GM23338 (cell line): ENCODE measurements around the gene PIGN. TPM values are rescaled to one million over a fixed set of nuclear protein-coding genes. Genes with fewer than 3 reads are reported as not detected.

Experiments
- ATAC-seq: fragments of 200-7000 bp; cut with Tn5 transposase; 3 replicates; pipeline ENCODE4 v1.9.1; 2020
- DNase-seq: peaks from one replicate; pipeline ENCODE4 v3.0.0-alpha.2; 2015; ENCODE audit warnings: low spot score
- H2AFZ ChIP-seq: fragments of 200-600 bp; sonication (generic); 2 replicates; pipeline ENCODE4 v1.8.0; 2016; ENCODE audit warnings: antibody characterized with exemption, mild to moderate bottlenecking, moderate library complexity
- H3F3A ChIP-seq: fragments of 200-600 bp; sonication (generic); replicated peaks from 2 replicates; pipeline ENCODE4 v1.8.0; 2017; ENCODE audit warnings: antibody characterized with exemption, mixed run types, low read depth
- H3K27ac ChIP-seq: fragments of 200-600 bp; sonication (generic); 2 replicates; pipeline ENCODE4 v1.6.1; 2016; ENCODE audit warnings: low read depth
- H3K27me3 ChIP-seq: fragments of 200-600 bp; sonication (generic); 2 replicates; pipeline ENCODE4 v1.8.0; 2016; ENCODE audit warnings: mild to moderate bottlenecking, mixed run types, moderate library complexity; ENCODE audit not compliant: insufficient read depth
- H3K36me3 ChIP-seq: fragments of 200-600 bp; sonication (generic); 2 replicates; pipeline ENCODE4 v1.8.0; 2016; ENCODE audit warnings: mild to moderate bottlenecking; ENCODE audit not compliant: insufficient read depth
- H3K4me1 ChIP-seq: fragments of 200-600 bp; sonication (generic); 2 replicates; pipeline ENCODE4 v1.8.0; 2016; ENCODE audit warnings: mild to moderate bottlenecking, moderate library complexity; ENCODE audit not compliant: insufficient read depth
- H3K4me2 ChIP-seq: fragments of 200-600 bp; sonication (generic); 2 replicates; pipeline ENCODE4 v1.7.1; 2017; ENCODE audit warnings: mixed run types
- H3K4me3 ChIP-seq: fragments of 200-600 bp; sonication (generic); 2 replicates; pipeline ENCODE4 v1.6.1; 2016; ENCODE audit warnings: mixed run types
- H3K79me2 ChIP-seq: fragments of 200-600 bp; sonication (generic); replicated peaks from 2 replicates; pipeline ENCODE4 v1.8.0; 2017; ENCODE audit warnings: mild to moderate bottlenecking; ENCODE audit not compliant: insufficient read depth
- H3K9me2 ChIP-seq: fragments of 200-600 bp; sonication (generic); 2 replicates; pipeline ENCODE4 v1.8.0; 2017; ENCODE audit not compliant: insufficient read depth
- H4K20me1 ChIP-seq: fragments of 200-600 bp; sonication (generic); replicated peaks from 2 replicates; pipeline ENCODE4 v1.8.0; 2017; ENCODE audit warnings: mild to moderate bottlenecking; ENCODE audit not compliant: insufficient read depth
- H3K27ac Mint-ChIP-seq: 2 replicates; pipeline ENCODE4 v1.8.0; 2020; ENCODE audit warnings: inconsistent platforms, mild to moderate bottlenecking, moderate library complexity, mixed read lengths
- H3K27me3 Mint-ChIP-seq: 3 replicates; pipeline ENCODE4 v1.8.0; 2022; ENCODE audit warnings: low read depth, mild to moderate bottlenecking, moderate library complexity, mixed read lengths, inconsistent platforms; ENCODE audit not compliant: insufficient read depth, poor library complexity
- H3K36me3 Mint-ChIP-seq: 3 replicates; pipeline ENCODE4 v1.8.0; 2021; ENCODE audit warnings: low read depth, mild to moderate bottlenecking, inconsistent platforms, moderate library complexity, mixed read lengths
- H3K4me1 Mint-ChIP-seq: 3 replicates; pipeline ENCODE4 v1.8.0; 2020; ENCODE audit warnings: mild to moderate bottlenecking, inconsistent platforms, mixed read lengths
- H3K4me3 Mint-ChIP-seq: 3 replicates; pipeline ENCODE4 v1.8.0; 2021; ENCODE audit warnings: moderate library complexity, mild to moderate bottlenecking, inconsistent platforms, mixed read lengths
- H3K9me3 Mint-ChIP-seq: 3 replicates; pipeline ENCODE4 v1.8.0; 2020; ENCODE audit warnings: moderate library complexity, mild to moderate bottlenecking, inconsistent platforms, mixed read lengths
- CREB1 ChIP-seq: fragments of 250-450 bp; sonication (Bioruptor Pico); IDR thresholded peaks from 2 replicates; pipeline ENCODE4 v1.5.0; 2020; ENCODE audit warnings: low read depth, mild to moderate bottlenecking, moderate library complexity
- EZH2 ChIP-seq: fragments of 200-600 bp; sonication (generic); IDR thresholded peaks from one replicate; pipeline ENCODE4 v1.8.0; 2017; ENCODE audit warnings: antibody characterized with exemption, mild to moderate bottlenecking, low read depth; ENCODE audit not compliant: unreplicated experiment
- STAT1 ChIP-seq: IDR thresholded peaks from one replicate; pipeline ENCODE4 v1.6.1; 2016; ENCODE audit warnings: antibody characterized with exemption; ENCODE audit not compliant: unreplicated experiment
- ZNF114 ChIP-seq: fragments of 250-450 bp; sonication (Bioruptor Pico); IDR thresholded peaks from 2 replicates; pipeline ENCODE4 v1.5.0; 2020; ENCODE audit warnings: mild to moderate bottlenecking, moderate library complexity
- polyA plus RNA-seq: library from polyadenylated mRNA; unstranded; fragments of >200 nt; fragmentation: Nextera tagmentation; extraction: Ambion mirVana; gene quantifications from 2 replicates; pipeline ENCODE4 v1.2.1, GENCODE V29; 2016
- total RNA-seq: library from RNA; depleted of rRNA; stranded (reverse); fragments of >200 nt; shearing (Covaris generic); gene quantifications from 2 replicates; pipeline ENCODE4 v1.2.3, GENCODE V29; 2014
- TF ChIP-seq, protein P1 (sequence below), 2 experiments: fragments of 200-600 bp in 1 of 2; sonication (generic) in 1 of 2; conservative IDR thresholded peaks; 2 replicates each; pipeline versions ENCODE4 v1.5.1 to v1.6.1; 2016 to 2017; ENCODE audit warnings: antibody characterized with exemption in 2 of 2, low read depth in 2 of 2, mild to moderate bottlenecking in 2 of 2, moderate library complexity in 1 of 2
- TF ChIP-seq, protein P2 (sequence below): IDR thresholded peaks from 2 replicates; pipeline ENCODE4 v1.6.1; 2016; ENCODE audit warnings: antibody characterized with exemption
- TF ChIP-seq, protein P3 (sequence below): fragments of 250-450 bp; sonication (Bioruptor Pico); IDR thresholded peaks from 2 replicates; pipeline ENCODE4 v1.5.0; 2020; ENCODE audit warnings: mild to moderate bottlenecking, moderate library complexity
- TF ChIP-seq, protein P4 (sequence below): IDR thresholded peaks from one replicate; pipeline ENCODE4 v1.6.1; 2018; ENCODE audit warnings: antibody characterized with exemption; ENCODE audit not compliant: unreplicated experiment

Gene PIGN
- total and polyA plus RNA-seq, 2 experiments from 2014 or later: 9.4 to 33.0 TPM

DNA sequence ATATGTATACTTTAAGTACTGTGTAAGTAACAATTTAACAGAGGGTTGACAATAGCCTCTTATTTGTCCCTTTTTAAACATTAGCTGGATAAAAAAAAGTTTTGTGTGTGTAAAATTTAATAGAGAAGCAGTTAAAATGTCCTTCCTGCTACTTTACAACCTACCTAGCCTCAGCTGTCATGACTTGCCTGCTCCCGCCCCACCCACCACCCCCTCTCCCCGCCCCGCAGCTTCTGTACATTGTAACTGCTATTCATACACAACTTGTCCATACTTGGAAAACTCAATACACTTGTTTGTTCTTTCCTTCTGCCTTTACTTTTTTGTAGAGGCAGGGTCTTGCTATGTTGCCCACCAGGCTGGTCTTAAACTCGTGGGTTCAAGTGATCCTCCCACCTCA, 19.7 kb upstream of the PIGN start (continued):
- TF ChIP-seq, protein P1, sequence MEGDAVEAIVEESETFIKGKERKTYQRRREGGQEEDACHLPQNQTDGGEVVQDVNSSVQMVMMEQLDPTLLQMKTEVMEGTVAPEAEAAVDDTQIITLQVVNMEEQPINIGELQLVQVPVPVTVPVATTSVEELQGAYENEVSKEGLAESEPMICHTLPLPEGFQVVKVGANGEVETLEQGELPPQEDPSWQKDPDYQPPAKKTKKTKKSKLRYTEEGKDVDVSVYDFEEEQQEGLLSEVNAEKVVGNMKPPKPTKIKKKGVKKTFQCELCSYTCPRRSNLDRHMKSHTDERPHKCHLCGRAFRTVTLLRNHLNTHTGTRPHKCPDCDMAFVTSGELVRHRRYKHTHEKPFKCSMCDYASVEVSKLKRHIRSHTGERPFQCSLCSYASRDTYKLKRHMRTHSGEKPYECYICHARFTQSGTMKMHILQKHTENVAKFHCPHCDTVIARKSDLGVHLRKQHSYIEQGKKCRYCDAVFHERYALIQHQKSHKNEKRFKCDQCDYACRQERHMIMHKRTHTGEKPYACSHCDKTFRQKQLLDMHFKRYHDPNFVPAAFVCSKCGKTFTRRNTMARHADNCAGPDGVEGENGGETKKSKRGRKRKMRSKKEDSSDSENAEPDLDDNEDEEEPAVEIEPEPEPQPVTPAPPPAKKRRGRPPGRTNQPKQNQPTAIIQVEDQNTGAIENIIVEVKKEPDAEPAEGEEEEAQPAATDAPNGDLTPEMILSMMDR (conservative IDR thresholded peaks at IDR 0.05; ENCODE audit: low read depth in 2 of 2): no peak
- TF ChIP-seq STAT1: no peak
- TF ChIP-seq CREB1 (CRISPR knock-in tag): no peak

DNA sequence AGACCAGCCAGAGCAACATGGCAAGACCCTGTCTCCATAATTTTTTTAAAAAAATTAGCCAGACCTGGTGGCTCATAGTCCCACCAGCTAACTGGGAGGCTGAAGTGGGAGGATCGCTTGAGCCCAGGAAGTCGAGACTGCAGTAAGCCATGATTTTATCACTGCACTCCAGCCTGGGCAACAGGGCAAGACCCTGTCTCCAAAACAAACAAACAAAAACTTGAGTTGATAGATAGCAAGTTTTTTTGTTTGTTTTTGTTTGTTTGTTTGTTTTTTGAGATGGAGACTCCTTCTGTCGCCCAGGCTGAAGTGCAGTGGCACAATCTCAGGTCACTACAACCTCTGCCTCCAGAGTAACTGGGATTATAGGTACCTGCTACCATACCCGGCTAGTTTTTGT, 19.0 kb upstream of the PIGN start:
- H2AFZ ChIP-seq: no peak overlapping the region

More for the DNA sequence above, 19.0 kb upstream of the PIGN start:
- no peaks in the 10 kb centered on the region for H3K9me3 Mint-ChIP-seq
- no peaks in the 10 kb centered on the region for H3K36me3 ChIP-seq
- no peak overlapping the region for H3K4me3 Mint-ChIP-seq
- H3F3A ChIP-seq: no peaks in the 10 kb centered on the region
- peaks cover 6% of the 10 kb centered on the region; the same call in 1 of the 2 replicates for H4K20me1 ChIP-seq
- peaks cover 4% of the 10 kb centered on the region; the same call in 1 of the 3 replicates for H3K4me1 Mint-ChIP-seq
- TF ChIP-seq STAT1 (no peak), EZH2 (no peak), ZNF114 (no peak)
- TF ChIP-seq, protein P2, sequence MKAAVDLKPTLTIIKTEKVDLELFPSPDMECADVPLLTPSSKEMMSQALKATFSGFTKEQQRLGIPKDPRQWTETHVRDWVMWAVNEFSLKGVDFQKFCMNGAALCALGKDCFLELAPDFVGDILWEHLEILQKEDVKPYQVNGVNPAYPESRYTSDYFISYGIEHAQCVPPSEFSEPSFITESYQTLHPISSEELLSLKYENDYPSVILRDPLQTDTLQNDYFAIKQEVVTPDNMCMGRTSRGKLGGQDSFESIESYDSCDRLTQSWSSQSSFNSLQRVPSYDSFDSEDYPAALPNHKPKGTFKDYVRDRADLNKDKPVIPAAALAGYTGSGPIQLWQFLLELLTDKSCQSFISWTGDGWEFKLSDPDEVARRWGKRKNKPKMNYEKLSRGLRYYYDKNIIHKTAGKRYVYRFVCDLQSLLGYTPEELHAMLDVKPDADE: no peak
- TF ChIP-seq, protein P3, sequence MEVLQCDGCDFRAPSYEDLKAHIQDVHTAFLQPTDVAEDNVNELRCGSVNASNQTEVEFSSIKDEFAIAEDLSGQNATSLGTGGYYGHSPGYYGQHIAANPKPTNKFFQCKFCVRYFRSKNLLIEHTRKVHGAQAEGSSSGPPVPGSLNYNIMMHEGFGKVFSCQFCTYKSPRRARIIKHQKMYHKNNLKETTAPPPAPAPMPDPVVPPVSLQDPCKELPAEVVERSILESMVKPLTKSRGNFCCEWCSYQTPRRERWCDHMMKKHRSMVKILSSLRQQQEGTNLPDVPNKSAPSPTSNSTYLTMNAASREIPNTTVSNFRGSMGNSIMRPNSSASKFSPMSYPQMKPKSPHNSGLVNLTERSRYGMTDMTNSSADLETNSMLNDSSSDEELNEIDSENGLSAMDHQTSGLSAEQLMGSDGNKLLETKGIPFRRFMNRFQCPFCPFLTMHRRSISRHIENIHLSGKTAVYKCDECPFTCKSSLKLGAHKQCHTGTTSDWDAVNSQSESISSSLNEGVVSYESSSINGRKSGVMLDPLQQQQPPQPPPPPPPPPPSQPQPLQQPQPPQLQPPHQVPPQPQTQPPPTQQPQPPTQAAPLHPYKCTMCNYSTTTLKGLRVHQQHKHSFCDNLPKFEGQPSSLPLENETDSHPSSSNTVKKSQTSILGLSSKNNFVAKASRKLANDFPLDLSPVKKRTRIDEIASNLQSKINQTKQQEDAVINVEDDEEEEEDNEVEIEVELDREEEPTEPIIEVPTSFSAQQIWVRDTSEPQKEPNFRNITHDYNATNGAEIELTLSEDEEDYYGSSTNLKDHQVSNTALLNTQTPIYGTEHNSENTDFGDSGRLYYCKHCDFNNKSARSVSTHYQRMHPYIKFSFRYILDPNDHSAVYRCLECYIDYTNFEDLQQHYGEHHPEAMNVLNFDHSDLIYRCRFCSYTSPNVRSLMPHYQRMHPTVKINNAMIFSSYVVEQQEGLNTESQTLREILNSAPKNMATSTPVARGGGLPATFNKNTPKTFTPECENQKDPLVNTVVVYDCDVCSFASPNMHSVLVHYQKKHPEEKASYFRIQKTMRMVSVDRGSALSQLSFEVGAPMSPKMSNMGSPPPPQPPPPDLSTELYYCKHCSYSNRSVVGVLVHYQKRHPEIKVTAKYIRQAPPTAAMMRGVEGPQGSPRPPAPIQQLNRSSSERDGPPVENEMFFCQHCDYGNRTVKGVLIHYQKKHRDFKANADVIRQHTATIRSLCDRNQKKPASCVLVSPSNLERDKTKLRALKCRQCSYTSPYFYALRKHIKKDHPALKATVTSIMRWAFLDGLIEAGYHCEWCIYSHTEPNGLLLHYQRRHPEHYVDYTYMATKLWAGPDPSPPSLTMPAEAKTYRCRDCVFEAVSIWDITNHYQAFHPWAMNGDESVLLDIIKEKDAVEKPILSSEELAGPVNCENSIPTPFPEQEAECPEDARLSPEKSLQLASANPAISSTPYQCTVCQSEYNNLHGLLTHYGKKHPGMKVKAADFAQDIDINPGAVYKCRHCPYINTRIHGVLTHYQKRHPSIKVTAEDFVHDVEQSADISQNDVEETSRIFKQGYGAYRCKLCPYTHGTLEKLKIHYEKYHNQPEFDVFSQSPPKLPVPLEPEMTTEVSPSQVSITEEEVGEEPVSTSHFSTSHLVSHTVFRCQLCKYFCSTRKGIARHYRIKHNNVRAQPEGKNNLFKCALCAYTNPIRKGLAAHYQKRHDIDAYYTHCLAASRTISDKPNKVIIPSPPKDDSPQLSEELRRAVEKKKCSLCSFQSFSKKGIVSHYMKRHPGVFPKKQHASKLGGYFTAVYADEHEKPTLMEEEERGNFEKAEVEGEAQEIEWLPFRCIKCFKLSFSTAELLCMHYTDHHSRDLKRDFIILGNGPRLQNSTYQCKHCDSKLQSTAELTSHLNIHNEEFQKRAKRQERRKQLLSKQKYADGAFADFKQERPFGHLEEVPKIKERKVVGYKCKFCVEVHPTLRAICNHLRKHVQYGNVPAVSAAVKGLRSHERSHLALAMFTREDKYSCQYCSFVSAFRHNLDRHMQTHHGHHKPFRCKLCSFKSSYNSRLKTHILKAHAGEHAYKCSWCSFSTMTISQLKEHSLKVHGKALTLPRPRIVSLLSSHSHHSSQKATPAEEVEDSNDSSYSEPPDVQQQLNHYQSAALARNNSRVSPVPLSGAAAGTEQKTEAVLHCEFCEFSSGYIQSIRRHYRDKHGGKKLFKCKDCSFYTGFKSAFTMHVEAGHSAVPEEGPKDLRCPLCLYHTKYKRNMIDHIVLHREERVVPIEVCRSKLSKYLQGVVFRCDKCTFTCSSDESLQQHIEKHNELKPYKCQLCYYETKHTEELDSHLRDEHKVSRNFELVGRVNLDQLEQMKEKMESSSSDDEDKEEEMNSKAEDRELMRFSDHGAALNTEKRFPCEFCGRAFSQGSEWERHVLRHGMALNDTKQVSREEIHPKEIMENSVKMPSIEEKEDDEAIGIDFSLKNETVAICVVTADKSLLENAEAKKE: no peak
- TF ChIP-seq, protein P4, sequence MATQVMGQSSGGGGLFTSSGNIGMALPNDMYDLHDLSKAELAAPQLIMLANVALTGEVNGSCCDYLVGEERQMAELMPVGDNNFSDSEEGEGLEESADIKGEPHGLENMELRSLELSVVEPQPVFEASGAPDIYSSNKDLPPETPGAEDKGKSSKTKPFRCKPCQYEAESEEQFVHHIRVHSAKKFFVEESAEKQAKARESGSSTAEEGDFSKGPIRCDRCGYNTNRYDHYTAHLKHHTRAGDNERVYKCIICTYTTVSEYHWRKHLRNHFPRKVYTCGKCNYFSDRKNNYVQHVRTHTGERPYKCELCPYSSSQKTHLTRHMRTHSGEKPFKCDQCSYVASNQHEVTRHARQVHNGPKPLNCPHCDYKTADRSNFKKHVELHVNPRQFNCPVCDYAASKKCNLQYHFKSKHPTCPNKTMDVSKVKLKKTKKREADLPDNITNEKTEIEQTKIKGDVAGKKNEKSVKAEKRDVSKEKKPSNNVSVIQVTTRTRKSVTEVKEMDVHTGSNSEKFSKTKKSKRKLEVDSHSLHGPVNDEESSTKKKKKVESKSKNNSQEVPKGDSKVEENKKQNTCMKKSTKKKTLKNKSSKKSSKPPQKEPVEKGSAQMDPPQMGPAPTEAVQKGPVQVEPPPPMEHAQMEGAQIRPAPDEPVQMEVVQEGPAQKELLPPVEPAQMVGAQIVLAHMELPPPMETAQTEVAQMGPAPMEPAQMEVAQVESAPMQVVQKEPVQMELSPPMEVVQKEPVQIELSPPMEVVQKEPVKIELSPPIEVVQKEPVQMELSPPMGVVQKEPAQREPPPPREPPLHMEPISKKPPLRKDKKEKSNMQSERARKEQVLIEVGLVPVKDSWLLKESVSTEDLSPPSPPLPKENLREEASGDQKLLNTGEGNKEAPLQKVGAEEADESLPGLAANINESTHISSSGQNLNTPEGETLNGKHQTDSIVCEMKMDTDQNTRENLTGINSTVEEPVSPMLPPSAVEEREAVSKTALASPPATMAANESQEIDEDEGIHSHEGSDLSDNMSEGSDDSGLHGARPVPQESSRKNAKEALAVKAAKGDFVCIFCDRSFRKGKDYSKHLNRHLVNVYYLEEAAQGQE: no peak
- ATAC-seq (no peak), DNase-seq (no peak)
- H3K4me2 ChIP-seq: no peak overlapping the region
- H3K79me2 ChIP-seq: peaks cover 89% of the 10 kb centered on the region
- H3K27me3 Mint-ChIP-seq: peaks cover 5% of the 10 kb centered on the region
- no peak overlapping the region for H3K27ac ChIP-seq
- no peaks in the 10 kb centered on the region for H3K9me2 ChIP-seq
- no peak overlapping the region for H3K4me3 ChIP-seq
- no peaks in the 10 kb centered on the region for H3K4me1 ChIP-seq
- no peak overlapping the region for H3K27ac Mint-ChIP-seq
- no peaks in the 10 kb centered on the region; the same call in 2 of the 3 replicates for H3K36me3 Mint-ChIP-seq
- H3K27me3 ChIP-seq: no peaks in the 10 kb centered on the region
